Measurements from ENCODE around the gene TRMU. TPM values are rescaled to one million over a fixed set of nuclear protein-coding genes. Genes with fewer than 3 reads are reported as not detected.

Gene TRMU
- total and polyA plus RNA-seq, 4 donors, result 14.3 to 34.4 (median 18.6) TPM

GRCh38 chr22:46337870-46338269 lies 2.4 kb downstream of the TRMU start (continued):
- no peak for TF ChIP-seq CTCF (IDR thresholded peaks at IDR 0.05; ENCODE audit: low read depth, low read length, missing input control)
- no peak for TF ChIP-seq ATF3 (IDR thresholded peaks at IDR 0.05)
- no peak for TF ChIP-seq TAF1 (conservative IDR thresholded peaks at IDR 0.05)
- no peak for TF ChIP-seq FOXA1 (IDR thresholded peaks at IDR 0.05)
- no peak for TF ChIP-seq GABPA (IDR thresholded peaks at IDR 0.05 in 1 of 2, conservative IDR thresholded peaks at IDR 0.05 in 1 of 2)
- no peak for TF ChIP-seq HNF4G (IDR thresholded peaks at IDR 0.05)

GRCh38 chr22:46338636-46339035 lies 3.1 kb downstream of the TRMU start:
- H3K27ac ChIP-seq (ENCODE audit: low read depth in 1 of 2, low read length in 2 of 2), result no peak overlapping the region
- no peak overlapping the region for H3K4me3 ChIP-seq (ENCODE audit: low read depth in 1 of 3, low read length in 3 of 3)
- DNase-seq (ENCODE audit: low spot score), result no peak
- TF ChIP-seq EGR1 (IDR thresholded peaks at IDR 0.05; ENCODE audit: low read depth in 2 of 2), result no peak
- no peak for TF ChIP-seq SP1 (IDR thresholded peaks at IDR 0.05)
- TF ChIP-seq JUND (IDR thresholded peaks at IDR 0.05), result no peak
- no peak for TF ChIP-seq YY1 (IDR thresholded peaks at IDR 0.05)
- no peak for TF ChIP-seq FOXA1 (IDR thresholded peaks at IDR 0.05)
- no peak for TF ChIP-seq RXRA (IDR thresholded peaks at IDR 0.05)
- no peak for TF ChIP-seq FOXA2 (IDR thresholded peaks at IDR 0.05)
- no peak for TF ChIP-seq GABPA (IDR thresholded peaks at IDR 0.05 in 1 of 2, conservative IDR thresholded peaks at IDR 0.05 in 1 of 2)
- TF ChIP-seq MAX (IDR thresholded peaks at IDR 0.05), result no peak
- no peak for TF ChIP-seq CTCF (IDR thresholded peaks at IDR 0.05; ENCODE audit: low read depth, low read length, missing input control)
- TF ChIP-seq ZBTB33 (IDR thresholded peaks at IDR 0.05), result no peak
- TF ChIP-seq REST (IDR thresholded peaks at IDR 0.05), result no peak
- no peak for TF ChIP-seq ATF3 (IDR thresholded peaks at IDR 0.05)
- no peak for TF ChIP-seq NR2F2 (IDR thresholded peaks at IDR 0.05)
- no peaks in the 10 kb centered on the region for H3K27me3 ChIP-seq (ENCODE audit: control insufficient read depth in 4 of 4, insufficient read depth in 4 of 4, low read length in 3 of 4)
- H3K4me1 ChIP-seq (ENCODE audit: control insufficient read depth in 4 of 4, insufficient read depth in 4 of 4, low read length in 3 of 4), result peaks cover 0 to 20% (median 10%) of the 10 kb centered on the region in 4 donors
- peaks cover 4 to 41% (median 30%) of the 10 kb centered on the region in 4 donors for H3K36me3 ChIP-seq (ENCODE audit: control insufficient read depth in 4 of 4, insufficient read depth in 3 of 4, low read depth in 1 of 4, low read length in 3 of 4)
- WGBS, result 86% methylated on average over 8 of the region's 8 CpGs
- H3K9me3 ChIP-seq (ENCODE audit: control insufficient read depth in 4 of 4, low read length in 3 of 4), result no peaks in the 10 kb centered on the region
- no peak overlapping the region for H3K9ac ChIP-seq (ENCODE audit: low read depth in 1 of 2, low read length in 2 of 2)

All from liver (tissue), 9 donors.